Hematopoietic multipotent progenitor cell (in vitro differentiated cells): ENCODE data around the gene HSPB7. TPM values are rescaled to one million over a fixed set of nuclear protein-coding genes. Genes with fewer than 3 reads are reported as not detected.
"Not testable (repeated sequence)": the region's sequence is repeated elsewhere in the genome, so short reads cannot be mapped to it uniquely, and the experiment has no call there.

Experiments
- DNase-seq, 3 donors: peaks; one replicate each; pipeline ENCODE4 v3.0.0-alpha.2; 2011 to 2015; ENCODE audit warnings: low read depth in 2 of 3, low spot score in 2 of 3
- total RNA-seq: library from RNA; depleted of rRNA; stranded (reverse); fragments of >200 nt; gene quantifications from one replicate; pipeline ENCODE4 v1.2.3, GENCODE V29; 2012

HSPB7 gene
- total RNA-seq, 1 donor, result not detected

DNA sequence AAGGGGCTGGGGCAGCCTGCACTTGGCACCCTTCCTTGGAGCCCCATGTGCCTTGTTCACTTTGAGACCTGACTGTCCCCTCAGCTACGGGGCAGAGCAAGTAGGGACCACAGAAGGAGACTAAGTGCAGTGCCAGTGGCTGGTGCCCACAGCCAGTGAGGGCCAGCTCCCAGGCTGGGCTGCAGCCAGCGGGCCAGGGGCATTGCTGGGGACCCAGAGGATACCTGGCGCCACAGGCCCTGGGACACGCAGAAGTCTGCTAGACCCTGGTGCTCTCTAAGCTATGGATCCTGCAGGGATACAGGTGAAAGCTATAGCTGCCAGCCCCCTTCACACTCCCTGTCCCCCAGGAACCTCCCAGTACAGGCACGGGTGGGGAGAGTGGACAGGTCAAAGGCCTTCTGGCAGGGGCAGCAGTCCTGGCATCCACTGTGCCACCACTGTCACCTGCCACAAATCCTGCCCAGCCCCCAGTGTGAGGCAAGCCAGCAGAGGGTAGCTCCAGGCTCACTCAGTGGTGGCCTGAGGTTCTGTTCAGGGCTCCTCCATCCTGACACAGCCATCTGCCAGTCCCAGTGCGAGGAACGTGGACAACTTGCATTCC, 5.3 kb upstream of the HSPB7 start:
- no peak for DNase-seq

DNA sequence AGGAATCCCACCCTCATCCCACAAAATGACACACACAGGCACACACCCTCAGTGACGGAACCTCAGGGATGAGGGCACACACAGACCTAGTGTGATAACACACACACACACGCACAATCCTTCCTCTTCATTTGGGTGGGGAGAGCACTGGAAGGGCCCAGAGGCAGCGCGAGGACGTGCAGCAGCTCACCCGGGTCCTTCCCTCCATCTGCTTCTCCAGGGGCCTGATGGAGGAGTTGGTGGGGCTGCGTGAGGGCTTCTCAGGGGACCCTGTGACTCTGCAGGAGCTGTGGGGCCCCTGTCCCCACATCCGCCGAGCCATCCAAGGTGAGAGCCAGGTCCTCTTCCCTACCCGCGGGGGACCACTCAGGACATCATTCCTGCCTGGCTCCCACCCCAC, 4.5 kb upstream of the HSPB7 start:
- DNase-seq, result no peak

GRCh38 chr1:16021681-16022080, 3.8 kb upstream of the HSPB7 start, which contains the start of gene CLCNKA:
Gene CLCNKA, plus strand, starts transcription at chr1:16022036. Its CDS starts 584 bp downstream, at chr1:16022620.
- DNase-seq, result no peak

DNA sequence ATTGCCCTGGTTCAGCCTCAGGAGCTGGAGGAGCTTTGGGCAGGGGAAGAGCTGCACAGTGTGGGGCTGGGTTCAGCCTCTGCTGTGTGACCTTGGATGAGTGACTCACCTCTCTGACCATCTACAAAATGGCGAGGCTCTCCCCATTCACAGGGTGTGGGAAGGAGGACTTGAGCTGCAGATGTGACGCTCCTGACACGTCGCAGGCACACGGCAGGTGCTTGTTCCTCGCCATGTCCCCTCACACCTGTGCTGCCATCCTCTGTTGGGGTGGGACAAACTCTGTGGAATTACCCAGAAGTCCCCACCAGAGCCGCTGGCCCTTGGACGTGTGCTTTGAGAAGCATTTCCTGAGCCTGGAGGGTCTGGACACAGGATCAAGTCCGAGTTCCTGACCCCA, 3.0 kb upstream of the HSPB7 start:
- not testable (repeated sequence) for DNase-seq

DNA sequence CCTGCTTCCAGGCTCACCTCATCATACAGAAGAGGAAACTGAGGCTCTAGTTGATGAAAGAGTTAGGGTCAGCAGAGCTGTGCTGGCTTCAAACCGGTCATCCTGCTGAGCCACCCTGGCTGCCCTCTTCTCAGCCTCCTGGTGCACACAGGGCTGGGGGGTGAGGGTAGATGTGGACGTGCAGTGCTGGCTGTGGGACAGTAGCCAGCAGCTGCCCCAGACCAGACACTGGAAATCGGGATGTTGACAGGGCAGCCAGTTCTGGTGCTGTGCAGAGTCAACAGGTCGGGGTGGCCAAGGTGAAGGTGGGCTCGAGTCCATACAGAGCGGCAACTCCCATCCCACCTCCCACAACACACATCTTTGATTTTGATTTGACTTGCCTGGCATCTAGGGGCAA, 2.5 kb upstream of the HSPB7 start:
- DNase-seq, result no peak

GRCh38 chr1:16019644-16020277, 1.9 kb upstream of the HSPB7 start:
- DNase-seq, result peak in 1 of 3 donors; percentile 21

- DNase-seq, result no peak
Observed at GRCh38 chr1:16018749-16019643, 1.2 kb upstream of the HSPB7 start.

DNA sequence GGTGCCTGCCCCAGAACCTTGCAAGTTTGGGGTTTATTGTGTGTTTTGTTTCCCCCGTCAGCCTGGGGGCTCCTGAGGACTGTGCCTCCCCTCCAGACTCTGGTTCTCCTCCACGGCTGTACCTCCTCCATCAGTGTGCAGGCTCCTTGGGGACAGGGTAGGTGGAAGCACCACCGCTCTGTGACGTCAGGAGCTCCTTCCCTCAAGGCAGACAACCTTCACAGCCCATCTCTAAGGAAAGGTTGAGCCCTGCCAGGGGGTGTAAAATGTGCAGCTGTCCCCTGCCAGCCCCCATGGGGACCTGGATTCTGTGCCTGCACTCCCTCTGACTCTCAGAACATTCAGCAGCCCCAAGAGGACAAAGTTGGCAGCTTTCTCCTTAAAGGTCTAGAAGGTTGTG, 465 bp upstream of the HSPB7 start:
- no peak for DNase-seq

GRCh38 chr1:16017076-16017460, 775 bp downstream of the HSPB7 start:
- no peak for DNase-seq

- no peak for DNase-seq
Observed at GRCh38 chr1:16015960-16016901, 1.6 kb downstream of the HSPB7 start.

DNA sequence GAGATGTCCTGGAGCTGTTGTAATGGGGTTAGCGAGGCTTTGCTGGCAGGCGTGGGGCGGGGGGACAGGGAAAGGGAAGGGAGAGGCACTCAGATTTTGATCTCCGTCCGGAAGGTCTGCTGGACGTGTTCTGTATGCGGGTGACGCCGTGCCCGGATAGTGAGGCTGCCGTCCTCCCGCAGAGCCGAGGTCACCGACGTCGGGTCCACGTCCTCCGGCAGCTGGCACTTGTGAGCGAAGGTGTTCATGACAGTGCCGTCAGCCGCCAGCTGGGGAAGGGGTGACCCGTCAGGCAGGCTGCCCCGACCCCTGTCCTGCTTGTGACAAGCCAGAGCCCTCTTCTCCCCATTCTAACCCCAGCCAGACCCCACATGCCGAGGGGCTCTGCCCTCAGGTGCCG, 2.4 kb downstream of the HSPB7 start:
- no peak for DNase-seq

GRCh38 chr1:16014509-16015482, 3.0 kb downstream of the HSPB7 start:
- DNase-seq, result peak in 1 of 3 donors; percentile 43

DNA sequence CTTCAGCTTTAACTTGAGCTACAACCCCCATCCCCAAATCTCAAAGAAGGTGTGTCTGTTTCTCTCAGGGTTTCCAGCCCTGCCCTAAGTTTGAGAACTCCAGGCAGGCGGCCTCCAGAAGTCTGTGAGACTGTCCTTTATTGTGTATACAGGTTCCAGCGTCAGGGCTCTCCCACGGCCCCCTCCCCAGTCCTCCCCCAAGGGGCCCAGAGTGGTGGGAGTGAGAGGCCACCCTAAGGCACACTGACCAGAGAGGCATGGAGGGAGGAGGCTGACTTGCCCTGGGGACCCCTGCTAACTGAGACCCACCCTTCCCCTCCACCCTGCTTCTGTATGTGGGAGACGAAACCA, 4.0 kb downstream of the HSPB7 start:
- DNase-seq, result no peak

DNA sequence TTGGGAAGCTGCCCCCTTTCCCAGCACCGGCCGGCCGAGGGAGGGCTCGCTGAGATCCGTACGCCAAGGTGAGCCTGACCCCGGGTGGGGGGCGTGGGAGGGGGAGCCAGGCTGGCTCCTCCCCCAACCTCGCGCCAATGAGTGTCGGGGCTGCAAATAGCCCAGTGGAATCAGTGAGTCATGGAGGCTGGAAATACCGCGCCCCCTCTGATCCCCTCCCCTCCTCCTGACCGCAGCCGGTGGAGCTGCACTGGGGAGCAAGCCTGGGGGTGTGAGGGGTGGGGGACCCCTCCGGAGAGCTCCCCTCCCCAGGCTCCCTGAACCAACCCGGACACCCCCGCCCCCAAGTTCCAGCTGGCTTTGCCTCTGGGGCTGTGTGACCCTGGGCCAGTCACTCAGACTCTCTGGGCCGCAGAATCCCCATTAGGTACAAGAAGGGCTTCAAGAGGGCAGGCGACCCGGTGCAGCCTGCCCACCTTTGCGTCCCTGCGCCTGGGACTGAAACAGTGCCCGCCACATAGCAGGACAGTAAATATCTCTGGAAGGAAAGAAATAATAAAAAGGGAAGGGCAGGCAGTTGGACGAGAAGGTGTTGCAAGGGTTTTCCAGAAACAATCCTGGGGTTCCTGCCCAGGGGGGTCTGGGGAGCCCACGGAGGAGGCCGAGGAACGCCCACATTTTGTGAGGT, 4.5 kb downstream of the HSPB7 start:
- peak in 2 of 3 donors; percentile 87 for DNase-seq

DNA sequence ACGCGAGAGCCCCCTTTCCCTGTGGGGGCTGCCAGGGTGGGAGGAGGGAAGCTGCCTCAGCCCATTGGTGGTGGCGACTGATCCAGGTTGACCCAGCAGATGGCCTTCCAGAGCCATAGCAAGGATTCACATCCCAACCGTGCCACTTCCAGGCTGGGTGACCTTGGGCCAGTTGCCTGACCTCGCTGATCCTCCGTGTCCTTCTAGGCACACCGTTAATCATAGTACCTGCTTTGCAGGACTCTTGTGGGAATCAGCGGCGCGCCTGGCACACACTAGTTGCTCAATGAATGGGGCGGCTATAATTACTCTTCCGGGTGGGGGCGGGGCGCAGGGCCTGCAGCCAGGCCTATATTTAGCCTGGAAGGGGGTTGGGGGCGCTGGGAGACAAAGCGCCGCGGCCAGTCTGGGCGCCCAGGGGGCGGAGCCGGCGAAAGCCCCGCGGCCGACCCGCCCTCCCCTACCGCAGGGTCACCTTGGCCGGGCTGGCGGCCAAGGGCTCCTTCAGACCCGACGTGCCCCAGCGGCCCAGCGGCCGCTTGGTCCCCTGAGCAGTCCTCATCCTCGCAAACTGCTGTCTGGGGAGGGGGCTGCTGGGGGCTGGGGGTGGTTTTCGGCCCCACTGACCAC, 5.1 kb downstream of the HSPB7 start:
- DNase-seq, result peak in 2 of 3 donors; percentile 59 to 71

- DNase-seq, result no peak
Observed at GRCh38 chr1:16011936-16012589, 5.8 kb downstream of the HSPB7 start.

DNA sequence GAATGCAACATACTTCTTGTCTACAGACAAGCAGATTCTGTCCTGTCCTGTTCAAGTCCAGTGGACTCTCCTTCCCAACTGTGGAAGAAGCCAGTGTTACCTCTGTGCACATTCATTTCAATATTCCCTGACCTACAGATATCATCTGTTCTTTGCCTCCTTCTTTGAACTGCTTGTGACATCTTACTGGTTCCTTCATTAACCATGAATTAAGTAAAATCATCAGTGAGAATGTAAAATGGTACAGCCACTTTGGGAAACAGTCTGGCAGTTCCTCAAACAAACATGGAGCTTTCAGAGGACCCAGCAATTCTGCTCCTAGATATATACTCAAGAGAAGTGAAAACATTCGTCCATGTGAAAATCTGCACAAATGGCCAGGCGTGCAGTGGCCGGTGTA, 7.0 kb downstream of the HSPB7 start:
- no peak for DNase-seq

DNA sequence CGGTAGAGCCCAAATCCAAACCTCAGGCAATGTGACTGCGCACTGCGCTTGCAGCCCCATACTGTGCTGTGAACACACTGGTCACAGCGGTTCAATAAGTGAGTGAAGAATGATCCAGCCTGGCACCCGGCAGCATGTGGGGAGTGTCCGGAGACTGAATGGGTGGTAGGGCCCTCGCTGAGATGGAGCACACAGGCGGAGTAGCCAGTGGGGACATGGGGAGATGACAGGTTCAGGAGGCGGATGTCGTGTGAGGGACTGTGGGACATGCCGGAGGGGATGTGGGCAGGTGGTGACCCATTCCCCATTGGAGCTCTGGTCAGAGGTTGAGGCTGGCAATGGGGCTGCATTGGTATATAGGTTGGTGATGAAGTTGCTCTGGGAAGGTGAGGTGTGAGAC, 8.2 kb downstream of the HSPB7 start:
- no peak for DNase-seq
